Mesenchymal stem cell (in vitro differentiated cells and primary cell): ENCODE measurements around the gene SHF.
"Not testable (repeated sequence)": the region's sequence is repeated elsewhere in the genome, so short reads cannot be mapped to it uniquely, and the experiment has no call there.

ENCODE experiments used
- DNase-seq: peaks from one replicate; pipeline ENCODE4 v3.0.0-alpha.2; 2013
- H2AFZ ChIP-seq: one replicate; pipeline ENCODE4 v1.6.1; 2013; ENCODE audit warnings: low read depth, mild to moderate bottlenecking, control low read depth, inconsistent platforms, low read length, moderate library complexity
- H2AK5ac ChIP-seq: 2 replicates; pipeline ENCODE4 v1.6.1; 2013; ENCODE audit warnings: low read length, moderate library complexity, mild to moderate bottlenecking, inconsistent platforms; ENCODE audit not compliant: severe bottlenecking
- H2BK120ac ChIP-seq: one replicate; pipeline ENCODE4 v1.6.1; 2013; ENCODE audit warnings: low read depth, mild to moderate bottlenecking, inconsistent platforms, low read length, moderate library complexity
- H2BK12ac ChIP-seq, 2 experiments: one replicate each; pipeline ENCODE4 v1.6.1; 2013; ENCODE audit warnings: inconsistent platforms in 2 of 2, low read length in 2 of 2, mild to moderate bottlenecking in 2 of 2, moderate library complexity in 2 of 2, control low read depth in 1 of 2
- H2BK15ac ChIP-seq: one replicate; pipeline ENCODE4 v1.6.1; 2013; ENCODE audit warnings: mild to moderate bottlenecking, low read depth, inconsistent platforms; ENCODE audit not compliant: poor library complexity, severe bottlenecking
- H2BK5ac ChIP-seq: 2 replicates; pipeline ENCODE4 v1.6.1; 2013; ENCODE audit warnings: low read depth, mild to moderate bottlenecking, low read length, control low read depth, inconsistent platforms; ENCODE audit not compliant: poor library complexity, severe bottlenecking
- H3K14ac ChIP-seq, 2 experiments: one replicate each; pipeline ENCODE4 v1.6.1; 2013; ENCODE audit warnings: inconsistent platforms in 2 of 2, low read length in 2 of 2, control low read depth in 1 of 2, mild to moderate bottlenecking in 1 of 2, moderate library complexity in 1 of 2
- H3K18ac ChIP-seq, 2 experiments: one replicate each; pipeline ENCODE4 v1.6.1; 2013; ENCODE audit warnings: inconsistent platforms in 2 of 2, low read length in 2 of 2, control low read depth in 1 of 2, low read depth in 1 of 2, mild to moderate bottlenecking in 1 of 2
- H3K23ac ChIP-seq, 2 experiments: one replicate each; pipeline ENCODE4 v1.6.1; 2013; ENCODE audit warnings: inconsistent platforms in 2 of 2, low read length in 2 of 2, mild to moderate bottlenecking in 2 of 2, moderate library complexity in 2 of 2, control low read depth in 1 of 2
- H3K27ac ChIP-seq: 2 replicates; pipeline ENCODE4 v1.5.1; 2013; ENCODE audit warnings: mild to moderate bottlenecking, moderate library complexity, low read length, control low read depth, inconsistent platforms; ENCODE audit not compliant: poor library complexity, severe bottlenecking
- H3K27me3 ChIP-seq, 2 experiments: 2 replicates each; pipeline versions ENCODE4 v1.6.1 to v1.7.0; 2013; ENCODE audit warnings: low read length in 2 of 2, mild to moderate bottlenecking in 2 of 2, moderate library complexity in 2 of 2, control low read depth in 1 of 2, inconsistent platforms in 1 of 2; ENCODE audit not compliant: control insufficient read depth in 1 of 2, insufficient read depth in 1 of 2
- H3K36me3 ChIP-seq, 2 experiments: 2 replicates each; pipeline versions ENCODE4 v1.6.1 to v1.7.0; 2013; ENCODE audit warnings: low read length in 2 of 2, control low read depth in 1 of 2, inconsistent platforms in 1 of 2, low read depth in 1 of 2, mild to moderate bottlenecking in 1 of 2; ENCODE audit not compliant: insufficient read depth in 2 of 2, control insufficient read depth in 1 of 2
- H3K4ac ChIP-seq, 2 experiments: one replicate each; pipeline ENCODE4 v1.6.1; 2013; ENCODE audit warnings: inconsistent platforms in 2 of 2, low read length in 2 of 2, mild to moderate bottlenecking in 2 of 2, moderate library complexity in 2 of 2, control low read depth in 1 of 2, low read depth in 1 of 2
- H3K4me1 ChIP-seq: 2 replicates; pipeline ENCODE4 v1.6.1; 2013; ENCODE audit warnings: low read depth, low read length, control low read depth; ENCODE audit not compliant: control insufficient read depth, insufficient read depth
- H3K4me2 ChIP-seq: 2 replicates; pipeline ENCODE4 v1.6.1; 2013; ENCODE audit warnings: low read length, mild to moderate bottlenecking, inconsistent platforms; ENCODE audit not compliant: poor library complexity, severe bottlenecking
- H3K4me3 ChIP-seq, 2 experiments: 2 replicates each; pipeline versions ENCODE4 v1.5.1 to v1.7.0; 2013; ENCODE audit warnings: low read length in 2 of 2, mild to moderate bottlenecking in 2 of 2, control low read depth in 1 of 2, low read depth in 1 of 2; ENCODE audit not compliant: insufficient read depth in 1 of 2
- H3K79me1 ChIP-seq: replicated peaks from 2 replicates; pipeline ENCODE4 v1.6.1; 2013; ENCODE audit warnings: mild to moderate bottlenecking, control low read depth, low read length, inconsistent platforms; ENCODE audit not compliant: poor library complexity, severe bottlenecking
- H3K9ac ChIP-seq: 2 replicates; pipeline ENCODE4 v1.7.0; 2013; ENCODE audit warnings: mild to moderate bottlenecking, low read length, moderate library complexity
- H3K9me3 ChIP-seq: 2 replicates; pipeline ENCODE4 v1.7.0; 2013; ENCODE audit warnings: mild to moderate bottlenecking, low read length; ENCODE audit not compliant: control insufficient read depth
- H4K8ac ChIP-seq: one replicate; pipeline ENCODE4 v1.6.1; 2013; ENCODE audit warnings: inconsistent platforms, mild to moderate bottlenecking, low read length, moderate library complexity
- H4K91ac ChIP-seq: one replicate; pipeline ENCODE4 v1.6.1; 2013; ENCODE audit warnings: mild to moderate bottlenecking, low read length, inconsistent platforms
- WGBS: methylation state at CpG from one replicate; pipeline ENCODE4 v1.1.7; 2013; ENCODE audit warnings: mixed read lengths; 5-methylcytosine and 5-hydroxymethylcytosine counted together

SHF gene

DNA sequence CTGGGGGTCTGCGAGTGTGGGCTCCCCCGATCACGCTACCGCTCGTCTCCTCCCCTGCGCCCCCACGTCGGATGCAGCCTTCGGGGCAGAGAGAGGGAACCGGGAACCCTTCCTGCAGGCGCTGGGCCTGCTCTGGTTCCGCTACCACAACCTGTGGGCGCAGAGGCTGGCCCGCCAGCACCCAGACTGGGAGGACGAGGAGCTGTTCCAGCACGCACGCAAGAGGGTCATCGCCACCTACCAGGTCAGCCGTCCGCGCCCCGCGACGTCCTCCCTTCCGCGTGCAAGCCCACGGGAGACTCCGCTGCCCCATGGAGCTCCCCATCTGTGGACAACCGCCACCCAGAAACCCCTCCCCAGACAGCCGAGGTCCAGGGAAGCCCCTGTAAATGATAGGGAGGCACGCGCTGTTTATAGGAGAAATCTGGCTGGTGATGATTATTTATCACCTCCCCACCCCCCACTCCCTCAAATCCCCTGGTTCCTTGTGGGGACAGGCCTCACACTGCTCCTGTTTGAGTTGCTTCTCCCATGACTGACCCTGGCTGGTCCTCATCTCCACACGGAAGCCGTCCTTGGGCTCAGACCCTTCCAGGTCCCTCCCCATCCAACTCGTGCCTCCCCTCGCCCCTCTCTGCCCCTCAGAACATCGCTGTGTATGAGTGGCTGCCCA is 51.9 kb downstream of the SHF start:
- not testable (repeated sequence) for H2AFZ ChIP-seq, H3K9ac ChIP-seq, H3K4ac ChIP-seq, H3K4me1 ChIP-seq, H3K27ac ChIP-seq, H2BK12ac ChIP-seq, H3K36me3 ChIP-seq, H3K14ac ChIP-seq, H4K8ac ChIP-seq, H3K23ac ChIP-seq, H3K9me3 ChIP-seq, H3K4me2 ChIP-seq, H2BK120ac ChIP-seq, H4K91ac ChIP-seq, H2BK15ac ChIP-seq, DNase-seq, H2BK5ac ChIP-seq, H3K4me3 ChIP-seq, H2AK5ac ChIP-seq, H3K79me1 ChIP-seq, H3K18ac ChIP-seq
- WGBS, result 20% methylated on average over 2 of the region's 37 CpGs
- peaks cover 51 to 65% of the 10 kb centered on the region in 2 experiments for H3K27me3 ChIP-seq

DNA sequence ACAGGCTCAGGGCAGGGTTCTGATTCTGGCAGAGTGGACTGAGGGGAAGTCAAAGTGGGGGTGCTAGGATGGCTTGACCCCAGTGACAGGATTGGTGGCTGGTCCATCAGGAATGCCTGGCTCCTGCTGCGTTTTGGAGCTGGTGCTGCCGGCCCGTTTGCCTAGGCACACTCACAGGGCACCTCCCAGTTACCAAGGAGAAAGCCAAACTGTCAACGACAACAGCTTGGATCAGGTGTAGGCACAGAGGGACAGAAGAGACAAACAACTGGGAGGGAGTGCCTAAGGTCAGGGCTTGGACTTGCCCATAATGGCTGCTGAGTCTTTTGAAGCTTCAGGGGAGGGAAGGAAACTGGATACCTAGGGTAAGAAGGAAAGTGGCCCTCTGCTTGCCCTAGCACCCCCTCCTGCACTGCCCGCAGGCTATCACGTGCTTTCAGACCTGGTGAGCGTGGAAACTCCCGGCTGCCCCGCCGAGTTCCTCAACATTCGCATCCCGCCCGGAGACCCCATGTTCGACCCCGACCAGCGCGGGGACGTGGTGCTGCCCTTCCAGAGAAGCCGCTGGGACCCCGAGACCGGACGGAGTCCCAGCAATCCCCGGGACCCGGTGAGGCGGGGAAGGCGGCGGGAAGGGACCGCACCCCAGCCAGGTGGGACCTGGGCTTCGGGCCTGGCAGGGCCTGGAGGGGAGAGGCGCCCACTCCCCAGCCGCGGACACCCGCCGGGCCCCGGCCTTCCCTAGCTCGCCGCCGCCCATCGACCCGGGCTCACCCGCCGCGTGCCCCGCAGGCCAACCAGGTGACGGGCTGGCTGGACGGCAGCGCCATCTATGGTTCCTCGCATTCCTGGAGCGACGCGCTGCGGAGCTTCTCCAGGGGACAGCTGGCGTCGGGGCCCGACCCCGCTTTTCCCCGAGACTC is 52.8 kb downstream of the SHF start:
- Histone ChIP-seq H2BK15ac (no peak overlapping the region), H2BK12ac (no peak overlapping the region), H3K4me3 (no peak overlapping the region), H3K9me3 (no peaks in the 10 kb centered on the region), H3K4ac (no peak overlapping the region), H2BK120ac (no peak overlapping the region), H2AK5ac (no peak overlapping the region), H3K4me2 (no peak overlapping the region), H4K8ac (no peak overlapping the region), H3K79me1 (no peaks in the 10 kb centered on the region), H4K91ac (no peak overlapping the region), H3K4me1 (peaks cover 3% of the 10 kb centered on the region), H3K27me3 (peaks cover 60 to 74% of the 10 kb centered on the region in 2 experiments), H3K27ac (no peak overlapping the region), H3K14ac (no peak overlapping the region), H2AFZ (no peak overlapping the region), H3K36me3 (no peaks in the 10 kb centered on the region), H3K18ac (no peak overlapping the region), H3K9ac (no peak overlapping the region), H2BK5ac (no peak overlapping the region), H3K23ac (no peak overlapping the region)
- no peak for DNase-seq
- 15% methylated on average over 35 of the region's 57 CpGs for WGBS

- Histone ChIP-seq H3K27me3 (peaks cover 67 to 82% of the 10 kb centered on the region in 2 experiments), H3K4me2 (no peak overlapping the region), H3K23ac (no peak overlapping the region), H3K79me1 (no peaks in the 10 kb centered on the region), H2AK5ac (no peak overlapping the region), H3K36me3 (no peaks in the 10 kb centered on the region), H2AFZ (no peak overlapping the region), H3K4ac (no peak overlapping the region), H2BK120ac (no peak overlapping the region), H3K9ac (no peak overlapping the region), H2BK12ac (no peak overlapping the region), H3K4me3 (no peak overlapping the region), H3K27ac (no peak overlapping the region), H2BK15ac (no peak overlapping the region), H2BK5ac (no peak overlapping the region), H3K18ac (no peak overlapping the region), H3K4me1 (peaks cover 11% of the 10 kb centered on the region), H4K8ac (no peak overlapping the region), H4K91ac (no peak overlapping the region), H3K14ac (no peak overlapping the region), H3K9me3 (no peaks in the 10 kb centered on the region)
- DNase-seq, result no peak
- 84% methylated on average over 4 of the region's 7 CpGs for WGBS
These were observed 53.7 kb downstream of the SHF start for GRCh38 chr15:45134046-45134445.

DNA sequence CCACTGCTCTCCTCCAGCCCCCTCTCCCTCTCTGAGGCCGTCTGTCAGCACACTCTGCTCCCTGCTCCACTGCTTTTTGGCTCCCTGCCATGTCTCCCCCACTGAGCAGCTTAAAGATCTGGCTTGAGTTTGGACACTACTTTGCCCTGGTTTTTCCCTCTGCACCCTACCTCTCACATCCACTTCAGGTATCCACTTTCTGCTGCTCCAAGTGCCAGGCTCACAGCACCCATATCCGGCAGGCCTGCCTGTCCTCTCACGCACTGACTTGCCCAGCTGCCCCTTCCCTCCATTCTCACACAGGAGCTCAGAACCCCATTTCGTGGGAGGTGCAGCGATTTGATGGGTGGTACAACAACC is 54.2 kb downstream of the SHF start:
- H3K4me2 ChIP-seq, result no peak overlapping the region
- no peaks in the 10 kb centered on the region for H3K79me1 ChIP-seq
- no peak overlapping the region for H3K4me3 ChIP-seq
- peaks cover 72 to 85% of the 10 kb centered on the region in 2 experiments for H3K27me3 ChIP-seq
- no peak overlapping the region for H3K4ac ChIP-seq
- H3K9me3 ChIP-seq, result no peaks in the 10 kb centered on the region
- H3K9ac ChIP-seq, result no peak overlapping the region
- no peak overlapping the region for H3K27ac ChIP-seq
- no peak overlapping the region for H4K91ac ChIP-seq
- no peak overlapping the region for H2BK5ac ChIP-seq
- no peak for DNase-seq
- WGBS, result 61% methylated on average over 3 of the region's 5 CpGs
- no peak overlapping the region for H2BK120ac ChIP-seq
- no peak overlapping the region for H2AK5ac ChIP-seq
- H3K14ac ChIP-seq, result peak overlapping the region in 1 of 2 experiments; percentile 29
- no peaks in the 10 kb centered on the region for H3K36me3 ChIP-seq
- no peak overlapping the region for H3K18ac ChIP-seq
- no peak overlapping the region for H2AFZ ChIP-seq
- no peak overlapping the region for H2BK15ac ChIP-seq
- peaks cover 15% of the 10 kb centered on the region for H3K4me1 ChIP-seq
- H2BK12ac ChIP-seq, result no peak overlapping the region
- H4K8ac ChIP-seq, result no peak overlapping the region
- H3K23ac ChIP-seq, result no peak overlapping the region
